PC-9 (cell line): Measurements from ENCODE around the gene EIF1AY.

ENCODE experiments used
- CTCF ChIP-seq: fragments of 200-600 bp; sonication (generic); conservative IDR thresholded peaks from 2 replicates; pipeline ENCODE4 v1.6.1; 2017; ENCODE audit warnings: mixed run types, antibody characterized with exemption, mild to moderate bottlenecking, moderate library complexity
- EZH2 ChIP-seq: fragments of 200-600 bp; sonication (generic); IDR thresholded peaks from 2 replicates; pipeline ENCODE4 v1.8.0; 2017; ENCODE audit warnings: antibody characterized with exemption, low read depth

GRCh38 chrY:20544451-20544960 lies 31.1 kb upstream of the EIF1AY start:
- no peak for TF ChIP-seq CTCF
- no peak for TF ChIP-seq EZH2
